Type B pancreatic cell (in vitro differentiated cells): ENCODE measurements around the gene KCNJ9. TPM values are rescaled to one million over a fixed set of nuclear protein-coding genes. Genes with fewer than 3 reads are reported as not detected.

ENCODE experiments used
- DNase-seq: peaks from one replicate; pipeline ENCODE4 v3.0.0; 2021; ENCODE audit warnings: mixed read lengths; ENCODE audit not compliant: unreplicated experiment; ENCODE audit errors: extremely low spot score
- H3K27ac Mint-ChIP-seq: 2 replicates; pipeline ENCODE4 v1.8.0; 2021; ENCODE audit warnings: mild to moderate bottlenecking, mixed read lengths
- H3K27me3 Mint-ChIP-seq: 2 replicates; pipeline ENCODE4 v1.8.0; 2021; ENCODE audit warnings: mixed read lengths
- H3K36me3 Mint-ChIP-seq: 2 replicates; pipeline ENCODE4 v1.8.0; 2021; ENCODE audit warnings: mixed read lengths
- H3K4me1 Mint-ChIP-seq: one replicate; pipeline ENCODE4 v1.8.0; 2021; ENCODE audit warnings: mixed read lengths; ENCODE audit not compliant: unreplicated experiment
- H3K4me3 Mint-ChIP-seq: 2 replicates; pipeline ENCODE4 v1.8.0; 2021; ENCODE audit warnings: mild to moderate bottlenecking, mixed read lengths
- H3K9me3 Mint-ChIP-seq: 2 replicates; pipeline ENCODE4 v1.8.0; 2021; ENCODE audit warnings: mixed read lengths
- total RNA-seq: library from RNA; stranded (reverse); gene quantifications from 2 replicates; pipeline ENCODE4 v1.2.1, GENCODE V29; 2021; ENCODE audit warnings: low replicate concordance
- TF ChIP-seq, protein P1 (sequence below): fragments of 200-600 bp; sonication (generic); conservative IDR thresholded peaks from 2 replicates; pipeline ENCODE4 v1.5.0; 2021; ENCODE audit warnings: antibody characterized with exemption, mild to moderate bottlenecking

KCNJ9 gene
- total RNA-seq, 1 donor from 2014 or later: not detected

DNA sequence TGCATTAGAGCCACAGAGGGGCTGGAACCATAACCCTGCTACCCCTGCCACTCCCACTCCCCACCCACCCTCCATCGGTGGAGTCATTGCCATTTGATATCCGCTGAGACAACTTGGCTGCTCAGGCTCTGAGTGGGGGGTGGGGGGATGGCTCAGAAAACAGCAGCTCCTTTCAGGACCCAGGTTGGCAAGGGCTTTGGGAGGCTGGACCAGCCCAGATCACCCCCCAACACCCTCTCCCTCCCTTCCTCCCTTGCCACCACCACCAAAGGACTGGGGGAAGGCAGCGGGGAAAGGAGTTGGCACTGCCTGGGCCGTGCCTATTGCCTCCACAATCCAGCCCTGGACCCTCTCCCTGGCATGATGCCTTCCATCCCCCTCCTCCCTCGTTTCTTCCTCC is 13.1 kb upstream of the KCNJ9 start:
- Mint-ChIP-seq H3K27me3 (peaks cover 86% of the 10 kb centered on the region), H3K9me3 (no peaks in the 10 kb centered on the region), H3K4me1 (peaks cover 13% of the 10 kb centered on the region), H3K4me3 (no peak overlapping the region), H3K36me3 (no peaks in the 10 kb centered on the region), H3K27ac (peak overlapping the region; percentile 39)
- DNase-seq: no peak
- TF ChIP-seq, protein P1, sequence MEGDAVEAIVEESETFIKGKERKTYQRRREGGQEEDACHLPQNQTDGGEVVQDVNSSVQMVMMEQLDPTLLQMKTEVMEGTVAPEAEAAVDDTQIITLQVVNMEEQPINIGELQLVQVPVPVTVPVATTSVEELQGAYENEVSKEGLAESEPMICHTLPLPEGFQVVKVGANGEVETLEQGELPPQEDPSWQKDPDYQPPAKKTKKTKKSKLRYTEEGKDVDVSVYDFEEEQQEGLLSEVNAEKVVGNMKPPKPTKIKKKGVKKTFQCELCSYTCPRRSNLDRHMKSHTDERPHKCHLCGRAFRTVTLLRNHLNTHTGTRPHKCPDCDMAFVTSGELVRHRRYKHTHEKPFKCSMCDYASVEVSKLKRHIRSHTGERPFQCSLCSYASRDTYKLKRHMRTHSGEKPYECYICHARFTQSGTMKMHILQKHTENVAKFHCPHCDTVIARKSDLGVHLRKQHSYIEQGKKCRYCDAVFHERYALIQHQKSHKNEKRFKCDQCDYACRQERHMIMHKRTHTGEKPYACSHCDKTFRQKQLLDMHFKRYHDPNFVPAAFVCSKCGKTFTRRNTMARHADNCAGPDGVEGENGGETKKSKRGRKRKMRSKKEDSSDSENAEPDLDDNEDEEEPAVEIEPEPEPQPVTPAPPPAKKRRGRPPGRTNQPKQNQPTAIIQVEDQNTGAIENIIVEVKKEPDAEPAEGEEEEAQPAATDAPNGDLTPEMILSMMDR: no peak

DNA sequence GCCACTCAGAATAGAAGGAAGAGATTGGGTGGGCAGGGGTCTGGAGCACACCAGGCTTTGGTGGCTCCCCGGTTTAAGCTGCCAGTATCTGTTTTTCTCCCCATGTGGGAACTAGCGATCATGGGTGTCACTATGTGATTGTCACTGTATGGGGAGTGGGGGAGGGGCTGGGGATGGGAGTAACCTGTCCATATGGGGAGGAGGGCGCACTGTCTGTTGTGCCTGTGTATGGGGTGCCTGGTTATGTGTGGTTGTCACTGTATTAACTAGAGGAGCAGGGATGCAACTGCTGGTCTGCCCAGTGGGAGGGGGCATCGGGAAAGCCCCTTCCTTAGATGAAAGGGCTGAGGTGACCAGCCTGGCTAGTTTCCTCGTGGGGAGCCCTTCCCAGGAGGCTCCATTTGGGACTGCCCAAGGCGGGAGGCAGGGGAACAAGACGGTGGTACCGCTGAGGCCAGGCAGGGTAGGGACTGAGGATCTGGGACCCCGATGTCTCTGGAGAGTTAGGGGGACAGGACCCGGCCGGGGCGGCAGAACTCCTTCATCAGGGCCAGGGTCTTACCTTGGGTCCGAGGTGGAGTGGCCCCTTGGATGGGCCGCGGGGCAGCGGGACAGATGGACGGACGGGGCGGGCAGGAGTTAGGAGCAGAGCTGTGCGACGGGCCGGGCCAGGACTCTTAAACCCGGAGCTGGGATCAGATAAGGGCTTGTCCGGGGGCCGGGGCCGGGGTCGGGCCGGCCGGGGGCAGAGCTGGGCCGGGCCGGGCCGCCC is 11.7 kb upstream of the KCNJ9 start, which contains the start of gene KCNJ10:
Gene KCNJ10, minus strand, starts transcription at position 701 of the 772 bp plus-strand sequence. CDS start 27,628 bp downstream, outside the sequence.
- Mint-ChIP-seq H3K9me3 (no peaks in the 10 kb centered on the region), H3K27me3 (peaks cover 87% of the 10 kb centered on the region), H3K4me3 (peak within 1 kb of the TSS; percentile 93), H3K27ac (peak within 1 kb of the TSS; percentile 44), H3K36me3 (no peaks in the 10 kb centered on the region), H3K4me1 (peaks cover 13% of the 10 kb centered on the region)
- DNase-seq: no peak
- TF ChIP-seq, protein P1: no peak

DNA sequence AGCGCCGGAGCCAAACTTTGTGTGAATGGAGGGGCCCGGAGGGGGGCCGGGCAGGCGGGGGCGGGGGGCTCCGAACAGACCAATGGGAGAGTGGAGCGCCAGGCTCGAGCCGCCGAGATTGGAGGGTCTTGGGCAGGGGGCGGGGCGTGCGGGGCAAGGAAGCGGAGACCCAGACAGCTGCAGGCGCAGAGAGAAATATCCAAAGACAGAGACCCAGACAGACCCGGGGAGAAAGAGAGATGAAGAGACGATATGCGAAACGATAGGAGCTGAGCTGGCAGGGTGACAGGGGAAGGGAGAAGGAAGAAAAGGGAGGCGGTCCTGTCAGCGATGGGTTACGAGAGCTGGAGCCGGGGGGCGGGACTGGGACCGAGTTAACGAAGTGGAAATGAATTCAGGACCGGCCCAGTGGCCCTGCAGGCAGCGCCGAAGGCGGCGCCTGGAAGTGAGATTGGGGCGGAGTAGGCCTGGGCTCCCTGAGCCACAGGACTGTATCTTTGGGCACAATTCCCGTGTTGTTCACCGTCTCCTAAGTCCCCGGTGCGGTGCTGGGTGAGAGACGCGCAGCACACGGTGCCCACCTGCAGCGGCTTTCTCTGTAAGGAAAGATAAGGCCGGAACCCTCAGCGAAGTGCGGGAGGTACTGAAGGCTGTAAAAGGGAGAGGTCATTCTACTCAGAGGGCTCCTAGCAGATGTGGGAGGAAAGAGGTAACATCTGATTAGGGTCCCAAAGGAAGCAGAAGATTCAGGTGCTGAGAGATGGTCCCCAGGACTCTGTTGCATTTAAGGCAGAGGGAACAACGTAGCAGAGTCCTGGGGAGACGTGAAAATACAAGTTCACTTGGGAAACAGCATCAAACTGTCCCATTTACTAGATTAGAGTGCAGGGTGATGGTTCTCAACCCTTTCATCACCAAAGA is 10.8 kb upstream of the KCNJ9 start:
- Mint-ChIP-seq H3K4me3 (peak overlapping the region; percentile 93), H3K9me3 (no peaks in the 10 kb centered on the region), H3K27ac (peak overlapping the region; percentile 44), H3K4me1 (peaks cover 13% of the 10 kb centered on the region), H3K27me3 (peaks cover 90% of the 10 kb centered on the region), H3K36me3 (no peaks in the 10 kb centered on the region)
- peak; percentile 76 for DNase-seq
- TF ChIP-seq, protein P1: no peak

DNA sequence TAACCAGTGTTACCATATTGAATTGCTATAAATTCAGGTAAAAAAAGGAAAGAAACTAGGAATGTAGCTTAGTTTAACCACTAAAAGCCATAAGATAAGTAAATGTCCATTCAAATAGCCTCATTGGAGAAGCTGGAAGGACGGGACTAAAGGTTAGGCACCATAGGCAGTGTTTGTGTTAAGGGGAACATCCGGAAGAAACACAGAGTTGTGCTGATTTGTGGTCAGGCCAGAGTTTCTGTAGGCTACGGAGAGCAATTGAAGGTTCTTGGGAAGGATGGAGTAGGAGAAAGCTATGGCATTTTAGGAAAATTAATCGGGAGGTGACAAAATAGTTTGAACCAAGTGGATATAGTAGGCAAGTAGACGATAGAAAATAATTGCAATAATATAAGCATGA is 10.0 kb upstream of the KCNJ9 start:
- no peak for DNase-seq
- no peaks in the 10 kb centered on the region for H3K9me3 Mint-ChIP-seq
- H3K27ac Mint-ChIP-seq: no peak overlapping the region

DNA sequence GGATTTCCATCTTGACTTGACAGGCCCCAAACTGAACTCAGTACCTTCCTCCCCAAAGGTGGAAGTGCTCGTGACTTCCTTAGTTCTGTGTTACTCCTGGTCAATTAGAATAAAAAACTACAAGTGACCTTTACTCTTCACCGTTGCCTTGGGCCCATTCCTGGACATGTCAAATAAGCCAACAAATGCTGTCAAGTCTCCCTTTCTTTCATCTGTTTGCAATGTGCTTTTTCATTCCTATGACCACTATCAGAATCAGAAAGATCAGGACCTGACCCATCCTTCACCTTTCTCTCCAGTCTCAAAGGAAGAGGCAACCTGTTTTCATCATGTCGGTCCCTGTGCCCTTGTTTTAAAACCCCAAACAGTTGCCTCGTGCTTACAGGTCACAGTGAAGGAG is 6.5 kb upstream of the KCNJ9 start:
- Mint-ChIP-seq H3K36me3 (no peaks in the 10 kb centered on the region), H3K4me3 (no peak overlapping the region), H3K27ac (no peak overlapping the region), H3K4me1 (peaks cover 7% of the 10 kb centered on the region), H3K27me3 (peaks cover 88% of the 10 kb centered on the region), H3K9me3 (no peaks in the 10 kb centered on the region)
- DNase-seq: no peak
- TF ChIP-seq, protein P1: no peak

More for the DNA sequence above, 10.0 kb upstream of the KCNJ9 start:
- Mint-ChIP-seq H3K4me3 (no peak overlapping the region), H3K36me3 (no peaks in the 10 kb centered on the region), H3K27me3 (peaks cover 90% of the 10 kb centered on the region), H3K4me1 (peaks cover 13% of the 10 kb centered on the region)
- TF ChIP-seq, protein P1: no peak
